Endothelial cell of umbilical vein (primary cell): ENCODE results near the gene LZTS3. TPM values are rescaled to one million over a fixed set of nuclear protein-coding genes. Genes with fewer than 3 reads are reported as not detected.

Experiments
- BruUV-seq: library from RNA; stranded (reverse); fragments of 400-500 nt; replicated peaks from 2 replicates; lab custom pipeline; 2021; lab: Mats Ljungman, UMichigan
- CTCF ChIA-PET: fragments of 300-600, 350-600 bp; sonication (Branson Sonifier 250); formaldehyde crosslinking; loops from one replicate; lab custom pipeline; 2021; ENCODE audit warnings: antibody characterized with exemption, inconsistent platforms; lab: Charles Lee
- POLR2A ChIA-PET: fragments of 300-600, 350-600 bp; sonication (Branson Sonifier 250); formaldehyde crosslinking; loops from one replicate; lab custom pipeline; 2021; ENCODE audit warnings: antibody characterized with exemption, inconsistent platforms; lab: Charles Lee
- DNase-seq: peaks from one replicate; pipeline ENCODE4 v3.0.0-alpha.2; 2011; ENCODE audit warnings: low read depth, low spot score
- FAIRE-seq: peaks from 2 replicates; lab custom pipeline; 2011; peaks lifted over from hg19 to GRCh38; lab: Jason Lieb, UNC
- H2AFZ ChIP-seq: 2 replicates; pipeline ENCODE4 v1.6.0; 2012; ENCODE audit warnings: low read depth, low read length, control low read depth, inconsistent platforms
- H3K27ac ChIP-seq: 2 replicates; pipeline ENCODE4 v1.5.1; 2011; ENCODE audit warnings: low read depth, mild to moderate bottlenecking, control low read depth, low read length, moderate library complexity; ENCODE audit not compliant: insufficient read depth
- H3K27me3 ChIP-seq, 2 experiments: 2 replicates each; pipeline versions ENCODE4 v1.6.0 to v1.6.1; 2011; ENCODE audit warnings: low read length in 2 of 2, mixed read lengths in 1 of 2; ENCODE audit not compliant: control insufficient read depth in 2 of 2, insufficient read depth in 2 of 2
- H3K36me3 ChIP-seq, 2 experiments: 2 replicates in 1 of 2; 3 replicates in 1 of 2; pipeline ENCODE4 v1.5.1; 2011; ENCODE audit warnings: low read length in 2 of 2, mild to moderate bottlenecking in 1 of 2, moderate library complexity in 1 of 2; ENCODE audit not compliant: control insufficient read depth in 2 of 2, insufficient read depth in 2 of 2; ENCODE audit errors: extremely low read depth in 1 of 2
- H3K4me1 ChIP-seq: 3 replicates; pipeline ENCODE4 v1.5.1; 2011; ENCODE audit warnings: mild to moderate bottlenecking, low read length; ENCODE audit not compliant: control insufficient read depth, insufficient read depth; ENCODE audit errors: extremely low read depth
- H3K4me2 ChIP-seq: 2 replicates; pipeline ENCODE4 v1.6.1; 2011; ENCODE audit warnings: low read length, control low read depth, mixed read lengths; ENCODE audit not compliant: insufficient read depth
- H3K4me3 ChIP-seq, 3 experiments: fragments of 200-600 bp in 1 of 3; sonication (generic), shearing (Covaris generic) in 1 of 3; replicated peaks in 1 of 3; 2 replicates each; pipeline ENCODE4 v1.5.1; 2011 to 2016; ENCODE audit warnings: control low read depth in 3 of 3, low read length in 3 of 3, mild to moderate bottlenecking in 2 of 3, inconsistent platforms in 1 of 3, low read depth in 1 of 3, moderate library complexity in 1 of 3; ENCODE audit not compliant: insufficient read depth in 1 of 3
- H3K79me2 ChIP-seq: 2 replicates; pipeline ENCODE4 v1.6.0; 2012; ENCODE audit warnings: low read length, inconsistent platforms; ENCODE audit not compliant: control insufficient read depth, insufficient read depth
- H3K9ac ChIP-seq: replicated peaks from 2 replicates; pipeline ENCODE3; 2011; ENCODE audit warnings: low read length, control low read depth; ENCODE audit not compliant: insufficient read depth; ENCODE audit errors: extremely low read depth
- H3K9me1 ChIP-seq: replicated peaks from 3 replicates; pipeline ENCODE4 v1.6.0; 2011; ENCODE audit warnings: mild to moderate bottlenecking, low read length; ENCODE audit not compliant: control insufficient read depth, insufficient read depth; ENCODE audit errors: extremely low read depth
- H3K9me3 ChIP-seq: replicated peaks from 2 replicates; pipeline ENCODE4 v1.5.1; 2012; ENCODE audit warnings: low read length, inconsistent platforms; ENCODE audit not compliant: control insufficient read depth, insufficient read depth
- H4K20me1 ChIP-seq: replicated peaks from 2 replicates; pipeline ENCODE3; 2011; ENCODE audit warnings: mild to moderate bottlenecking, low read length; ENCODE audit not compliant: control insufficient read depth, insufficient read depth; ENCODE audit errors: extremely low read depth
- CTCF ChIP-seq, 2 donors: IDR thresholded peaks; 1 replicate in 1 of 2; 2 replicates in 1 of 2; pipeline ENCODE4 v1.5.1; 2011; ENCODE audit warnings: low read length in 2 of 2, mild to moderate bottlenecking in 2 of 2, moderate library complexity in 2 of 2, control low read depth in 1 of 2, inconsistent platforms in 1 of 2, low read depth in 1 of 2; ENCODE audit not compliant: insufficient read depth in 1 of 2; ENCODE audit errors: extremely low read depth in 1 of 2
- GATA2 ChIP-seq: IDR thresholded peaks from 2 replicates; pipeline ENCODE4 v1.7.0; 2011; ENCODE audit warnings: low read depth, mild to moderate bottlenecking, moderate library complexity, mixed read lengths, low read length; ENCODE audit not compliant: insufficient read length, insufficient read depth
- JUN ChIP-seq: IDR thresholded peaks from 2 replicates; pipeline ENCODE4 v1.6.1; 2011; ENCODE audit warnings: borderline replicate concordance, low read depth; ENCODE audit not compliant: insufficient read length, insufficient read depth
- POLR2A ChIP-seq: IDR thresholded peaks from 2 replicates; pipeline ENCODE4 v1.6.1; 2012; ENCODE audit warnings: low read depth, mild to moderate bottlenecking, control low read depth, low read length
- dilution Hi-C: fragments of 300-500 bp; cut with MboI; formaldehyde crosslinking; loops from one replicate; pipeline ENCODE4 v1.15.0; 2019; ENCODE audit warnings: low sequenced_read_pairs; ENCODE audit not compliant: extremely low pct_ligation_motif_present
- intact Hi-C: fragments of 100-400 bp; cut with micrococcal nuclease; formaldehyde crosslinking; loops from one replicate; pipeline ENCODE4 v1.10.0; 2022
- polyA plus RNA-seq, 4 experiments: library from polyadenylated mRNA; depleted of rRNA in 3 of 4; stranded (reverse) in 3 of 4; unstranded in 1 of 4; fragments of >200 nt; gene quantifications; 2 replicates each; pipeline versions ENCODE4 v1.2.1 to v1.2.3, GENCODE V29; 2011 to 2012; ENCODE audit warnings: missing spikeins in 1 of 4
- total RNA-seq: library from RNA; stranded (reverse); gene quantifications from 2 replicates; pipeline ENCODE4 v1.2.3, GENCODE V29; 2021

LZTS3 gene
- total and polyA plus RNA-seq, 2 donors (not counting 3 experiments of a cell fraction or from before 2014, with no cell fraction given): 4.5 to 5.7 TPM

GRCh38 chr20:3173610-3174441 lies 477 bp upstream of the LZTS3 start:
- peak overlapping the region; percentile 77 for H2AFZ ChIP-seq
- dilution Hi-C loops (no loop called here), intact Hi-C loops (loop anchor here (2.0 kb wide), 1 partner anchor 31 kb away; the partner anchor contains the start of gene DDRGK1)
- no peak for TF ChIP-seq JUN
- peak in 1 of 2 donors; percentile 28 for TF ChIP-seq CTCF (IDR thresholded peaks at IDR 0.05; ENCODE audit: extremely low read depth in 1 of 2, insufficient read depth in 1 of 2, low read depth in 1 of 2, low read length in 2 of 2)
- TF ChIP-seq POLR2A: peak; percentile 41
- no peak for TF ChIP-seq GATA2
- DNase-seq (peak; percentile 81), FAIRE-seq (peak; percentile 12)
- H4K20me1 ChIP-seq: no peaks in the 10 kb centered on the region
- no peaks in the 10 kb centered on the region for H3K36me3 ChIP-seq
- H3K4me3 ChIP-seq: peak overlapping the region; percentile 68 to 93 (median 68)
- H3K27ac ChIP-seq: no peak overlapping the region
- no TSS peak for BruUV-seq
- ChIA-PET CTCF (interaction anchor here (1.9 kb wide), 1 partner anchor 120 kb away, joined by 8 read pairs; no protein-coding TSS in a partner anchor), POLR2A (no interaction called here)
- no peaks in the 10 kb centered on the region for H3K79me2 ChIP-seq
- H3K27me3 ChIP-seq: peaks cover 3 to 6% of the 10 kb centered on the region in 2 experiments
- H3K9ac ChIP-seq: peak overlapping the region; percentile 59
- H3K4me2 ChIP-seq: peak overlapping the region; percentile 31
- no peaks in the 10 kb centered on the region for H3K9me3 ChIP-seq
- no peaks in the 10 kb centered on the region for H3K9me1 ChIP-seq
- H3K4me1 ChIP-seq: peaks cover 6% of the 10 kb centered on the region
